Parathyroid adenoma (tissue), 2 donors: ENCODE results near the gene GJA10.

ENCODE experiments used
- H2AFZ ChIP-seq: fragments of 300-600 bp; sonication (generic); one replicate; pipeline ENCODE4 v1.7.0; 2017; ENCODE audit warnings: antibody characterized with exemption, mild to moderate bottlenecking
- H3K27ac ChIP-seq: fragments of 300-600 bp; sonication (generic); one replicate; pipeline ENCODE4 v1.7.0; 2017
- H3K27me3 ChIP-seq: fragments of 300-600 bp; sonication (generic); one replicate; pipeline ENCODE4 v1.7.0; 2017; ENCODE audit warnings: low read length; ENCODE audit not compliant: control insufficient read depth, insufficient read depth
- H3K36me3 ChIP-seq: fragments of 300-600 bp; sonication (generic); one replicate; pipeline ENCODE4 v1.7.0; 2017; ENCODE audit warnings: low read length; ENCODE audit not compliant: control insufficient read depth, insufficient read depth
- H3K4me1 ChIP-seq: fragments of 300-600 bp; sonication (generic); one replicate; pipeline ENCODE4 v1.7.0; 2017; ENCODE audit warnings: control low read depth
- H3K4me2 ChIP-seq: fragments of 300-600 bp; sonication (generic); one replicate; pipeline ENCODE4 v1.7.0; 2017; ENCODE audit warnings: low read length
- H3K4me3 ChIP-seq: fragments of 300-600 bp; sonication (generic); one replicate; pipeline ENCODE4 v1.7.0; 2017; ENCODE audit warnings: low read depth, low read length
- H3K79me2 ChIP-seq: fragments of 300-600 bp; sonication (generic); one replicate; pipeline ENCODE4 v1.7.0; 2017; ENCODE audit warnings: control low read depth
- H3K9ac ChIP-seq: fragments of 300-600 bp; sonication (generic); one replicate; pipeline ENCODE4 v1.7.0; 2017; ENCODE audit warnings: mild to moderate bottlenecking
- H3K9me3 ChIP-seq: fragments of 300-600 bp; sonication (generic); one replicate; pipeline ENCODE4 v1.7.0; 2017; ENCODE audit warnings: low read length; ENCODE audit not compliant: control insufficient read depth
- TF ChIP-seq, protein P1 (sequence below): fragments of 300-600 bp; sonication (generic); IDR thresholded peaks from one replicate; pipeline ENCODE4 v1.7.0; 2017; ENCODE audit warnings: antibody characterized with exemption, mild to moderate bottlenecking
- donor health status: primary hyperparathyroidism.

GJA10 gene

DNA sequence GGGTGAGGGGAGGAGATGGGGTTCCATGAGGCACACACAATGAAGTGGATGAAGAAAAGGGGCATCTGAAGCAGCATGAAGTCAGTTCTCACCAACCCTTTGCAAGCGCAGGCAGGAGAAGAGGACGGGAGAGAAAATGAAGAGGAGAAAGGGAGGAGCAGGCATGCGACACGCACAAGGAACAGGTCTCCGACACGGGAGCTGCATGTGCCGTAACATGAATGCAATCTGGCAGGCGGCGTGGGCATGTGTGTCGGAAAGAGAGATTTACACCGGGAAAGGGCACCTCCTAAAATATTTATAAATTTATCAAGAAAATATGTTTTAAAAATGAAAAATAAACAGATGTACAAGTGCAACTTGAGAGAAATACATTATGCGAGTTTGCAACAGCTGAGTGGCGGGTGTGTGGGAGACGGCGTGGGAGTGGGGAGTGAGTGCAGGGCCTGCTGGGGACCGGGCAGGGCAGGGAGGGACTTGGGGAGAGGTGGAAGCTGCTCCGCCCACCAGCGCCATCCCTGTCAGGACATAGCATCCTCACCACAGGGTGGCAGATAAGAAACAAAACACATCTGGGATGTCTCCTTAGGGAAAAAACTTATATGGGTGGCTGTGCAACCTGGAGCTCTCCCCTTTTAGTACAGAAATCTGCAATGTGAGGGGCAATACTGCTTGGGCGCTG lies 40.6 kb downstream of the GJA10 start:
- Histone ChIP-seq H3K9ac (no peak overlapping the region), H3K27ac (no peak overlapping the region), H3K4me3 (no peak overlapping the region), H3K9me3 (no peaks in the 10 kb centered on the region), H2AFZ (no peak overlapping the region), H3K27me3 (no peaks in the 10 kb centered on the region), H3K36me3 (no peaks in the 10 kb centered on the region), H3K4me2 (no peak overlapping the region), H3K4me1 (no peaks in the 10 kb centered on the region), H3K79me2 (no peaks in the 10 kb centered on the region)
- TF ChIP-seq, protein P1, sequence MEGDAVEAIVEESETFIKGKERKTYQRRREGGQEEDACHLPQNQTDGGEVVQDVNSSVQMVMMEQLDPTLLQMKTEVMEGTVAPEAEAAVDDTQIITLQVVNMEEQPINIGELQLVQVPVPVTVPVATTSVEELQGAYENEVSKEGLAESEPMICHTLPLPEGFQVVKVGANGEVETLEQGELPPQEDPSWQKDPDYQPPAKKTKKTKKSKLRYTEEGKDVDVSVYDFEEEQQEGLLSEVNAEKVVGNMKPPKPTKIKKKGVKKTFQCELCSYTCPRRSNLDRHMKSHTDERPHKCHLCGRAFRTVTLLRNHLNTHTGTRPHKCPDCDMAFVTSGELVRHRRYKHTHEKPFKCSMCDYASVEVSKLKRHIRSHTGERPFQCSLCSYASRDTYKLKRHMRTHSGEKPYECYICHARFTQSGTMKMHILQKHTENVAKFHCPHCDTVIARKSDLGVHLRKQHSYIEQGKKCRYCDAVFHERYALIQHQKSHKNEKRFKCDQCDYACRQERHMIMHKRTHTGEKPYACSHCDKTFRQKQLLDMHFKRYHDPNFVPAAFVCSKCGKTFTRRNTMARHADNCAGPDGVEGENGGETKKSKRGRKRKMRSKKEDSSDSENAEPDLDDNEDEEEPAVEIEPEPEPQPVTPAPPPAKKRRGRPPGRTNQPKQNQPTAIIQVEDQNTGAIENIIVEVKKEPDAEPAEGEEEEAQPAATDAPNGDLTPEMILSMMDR: no peak

DNA sequence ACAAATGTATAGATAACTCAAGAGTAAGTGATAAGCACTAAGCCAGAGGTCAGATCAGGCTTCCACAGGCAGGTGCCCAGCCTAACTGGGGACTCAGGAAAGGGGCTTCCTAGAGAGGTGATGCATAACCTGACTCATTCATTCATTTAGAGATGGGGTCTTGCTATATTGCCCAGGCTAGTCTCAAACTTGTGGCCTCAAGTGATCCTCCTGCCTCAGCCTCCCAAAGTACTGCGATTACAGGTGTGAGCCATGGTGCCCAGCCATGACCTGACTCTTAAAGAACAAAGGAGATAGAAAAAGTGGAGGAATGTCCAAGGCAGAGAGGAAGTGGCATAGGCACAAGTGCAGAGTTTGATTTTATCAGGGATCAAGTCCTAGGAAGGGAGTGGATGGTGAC lies 41.9 kb downstream of the GJA10 start:
- Histone ChIP-seq H3K36me3 (no peaks in the 10 kb centered on the region), H3K9ac (no peak overlapping the region), H3K4me2 (no peak overlapping the region), H3K27ac (no peak overlapping the region), H3K27me3 (no peaks in the 10 kb centered on the region), H3K9me3 (no peaks in the 10 kb centered on the region), H3K4me1 (no peaks in the 10 kb centered on the region), H3K4me3 (no peak overlapping the region), H2AFZ (no peak overlapping the region), H3K79me2 (no peaks in the 10 kb centered on the region)
- TF ChIP-seq, protein P1: no peak

DNA sequence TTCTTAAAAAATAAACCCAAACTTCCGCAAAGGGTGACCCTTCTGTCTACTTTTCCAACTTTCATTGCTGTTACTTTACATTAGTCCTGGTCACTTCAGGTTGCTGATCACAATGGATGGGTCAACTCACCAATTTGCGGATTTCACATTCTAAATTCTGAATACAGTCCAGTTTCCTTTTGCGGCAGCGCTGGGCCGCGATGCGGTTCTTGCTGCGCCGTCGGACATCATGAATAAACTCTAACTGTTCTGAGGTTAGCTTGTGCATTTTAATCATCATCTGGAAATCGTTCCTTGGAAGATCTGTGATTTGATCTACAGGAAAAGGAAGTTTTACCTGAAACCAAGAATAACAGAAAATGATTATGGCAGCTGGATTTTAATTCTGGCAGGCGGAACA lies 43.7 kb downstream of the GJA10 start:
- no peaks in the 10 kb centered on the region for H3K9me3 ChIP-seq
- no peaks in the 10 kb centered on the region for H3K27me3 ChIP-seq
- H3K9ac ChIP-seq: no peak overlapping the region
- no peak overlapping the region for H2AFZ ChIP-seq
- H3K4me2 ChIP-seq: no peak overlapping the region
- H3K36me3 ChIP-seq: no peaks in the 10 kb centered on the region
- H3K79me2 ChIP-seq: no peaks in the 10 kb centered on the region
- no peak overlapping the region for H3K27ac ChIP-seq
- H3K4me3 ChIP-seq: no peak overlapping the region
- no peaks in the 10 kb centered on the region for H3K4me1 ChIP-seq
- TF ChIP-seq, protein P1: no peak

DNA sequence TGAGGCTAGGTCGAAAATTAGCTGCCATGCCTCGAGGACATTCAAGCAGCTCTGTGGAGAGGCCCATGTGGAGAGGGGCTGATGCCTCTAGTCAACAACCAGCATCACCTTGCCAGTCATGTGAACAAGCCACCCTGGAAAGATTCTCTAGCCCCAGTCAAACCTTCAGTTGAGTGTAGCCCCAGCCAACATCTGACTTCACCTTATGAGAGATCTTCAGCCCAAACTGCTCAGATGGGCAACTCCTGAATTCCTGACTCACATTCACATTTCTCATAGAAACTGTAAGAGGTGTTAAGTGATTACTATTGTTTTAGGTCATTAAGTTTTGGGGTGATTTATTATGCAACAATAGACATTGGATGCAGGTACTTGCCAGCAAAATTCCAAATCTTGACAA lies 44.9 kb downstream of the GJA10 start:
- H3K27me3 ChIP-seq: no peaks in the 10 kb centered on the region
- H3K27ac ChIP-seq: no peak overlapping the region
- no peaks in the 10 kb centered on the region for H3K4me1 ChIP-seq
- no peak overlapping the region for H3K9ac ChIP-seq
- no peaks in the 10 kb centered on the region for H3K79me2 ChIP-seq
- H3K9me3 ChIP-seq: no peaks in the 10 kb centered on the region
- H3K4me2 ChIP-seq: no peak overlapping the region
- H3K4me3 ChIP-seq: no peak overlapping the region
- H2AFZ ChIP-seq: no peak overlapping the region
- H3K36me3 ChIP-seq: no peaks in the 10 kb centered on the region
- TF ChIP-seq, protein P1: no peak
